Measurements from ENCODE around the gene PITPNM2.

- no peak for TF ChIP-seq CTCF (conservative IDR thresholded peaks at IDR 0.05)
- TF ChIP-seq ZFX (IDR thresholded peaks at IDR 0.05) = no peak
These were observed 13.9 kb upstream of the PITPNM2 start for GRCh38 chr12:123164710-123165261.
